Measurements from ENCODE around the gene DGKG.
A peak's percentile ranks its signal among the peaks of the same experiment; 100 is the strongest.

DNA sequence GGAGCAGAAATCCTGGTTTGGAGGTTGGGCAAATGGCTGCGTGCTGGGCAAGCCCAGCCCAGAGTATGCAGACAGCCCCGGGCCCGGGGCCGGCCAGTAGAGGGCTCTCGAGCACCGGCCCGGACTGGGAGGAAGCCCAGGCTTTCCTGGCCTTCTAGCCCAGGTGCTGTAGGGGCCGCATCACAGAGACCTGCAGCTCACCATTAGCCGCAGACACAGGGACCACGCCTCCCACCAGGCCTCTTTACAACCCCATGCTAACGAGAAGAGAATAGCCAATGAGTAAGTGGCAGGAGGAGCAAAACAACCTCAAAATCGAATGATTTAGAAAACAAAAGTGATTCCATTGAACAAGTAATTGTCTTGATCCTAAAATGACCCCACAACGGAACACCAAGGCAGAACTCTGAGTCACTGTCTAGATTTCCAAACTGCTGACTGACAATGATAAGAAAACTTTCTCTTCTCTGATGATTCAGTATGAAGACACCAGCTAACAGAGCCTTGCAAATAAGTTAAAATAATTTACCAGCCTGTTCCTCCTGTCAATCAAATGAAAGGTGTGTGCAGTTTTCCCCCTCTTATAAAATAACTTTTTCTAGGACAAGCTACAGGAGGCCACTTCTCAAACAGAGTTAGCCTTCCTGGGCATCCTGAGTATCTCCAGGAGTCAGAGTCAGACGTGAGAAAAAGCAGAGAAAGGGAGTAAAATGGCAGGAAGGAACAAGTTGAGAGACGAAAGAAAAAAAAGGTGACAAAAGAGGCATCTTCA is 102.2 kb downstream of the DGKG start:
- TF ChIP-seq, protein P1, sequence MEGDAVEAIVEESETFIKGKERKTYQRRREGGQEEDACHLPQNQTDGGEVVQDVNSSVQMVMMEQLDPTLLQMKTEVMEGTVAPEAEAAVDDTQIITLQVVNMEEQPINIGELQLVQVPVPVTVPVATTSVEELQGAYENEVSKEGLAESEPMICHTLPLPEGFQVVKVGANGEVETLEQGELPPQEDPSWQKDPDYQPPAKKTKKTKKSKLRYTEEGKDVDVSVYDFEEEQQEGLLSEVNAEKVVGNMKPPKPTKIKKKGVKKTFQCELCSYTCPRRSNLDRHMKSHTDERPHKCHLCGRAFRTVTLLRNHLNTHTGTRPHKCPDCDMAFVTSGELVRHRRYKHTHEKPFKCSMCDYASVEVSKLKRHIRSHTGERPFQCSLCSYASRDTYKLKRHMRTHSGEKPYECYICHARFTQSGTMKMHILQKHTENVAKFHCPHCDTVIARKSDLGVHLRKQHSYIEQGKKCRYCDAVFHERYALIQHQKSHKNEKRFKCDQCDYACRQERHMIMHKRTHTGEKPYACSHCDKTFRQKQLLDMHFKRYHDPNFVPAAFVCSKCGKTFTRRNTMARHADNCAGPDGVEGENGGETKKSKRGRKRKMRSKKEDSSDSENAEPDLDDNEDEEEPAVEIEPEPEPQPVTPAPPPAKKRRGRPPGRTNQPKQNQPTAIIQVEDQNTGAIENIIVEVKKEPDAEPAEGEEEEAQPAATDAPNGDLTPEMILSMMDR (optimal IDR thresholded peaks at IDR 0.05 in 1 of 3, IDR thresholded peaks at IDR 0.05 in 1 of 3, conservative IDR thresholded peaks at IDR 0.05 in 1 of 3; ENCODE audit: extremely low read depth in 1 of 3, insufficient read depth in 2 of 3, low read length in 3 of 3), result peak; percentile 49 to 77 (median 67)
- TF ChIP-seq EZH2 (IDR thresholded peaks at IDR 0.05; ENCODE audit: low read length), result no peak

Data from keratinocyte (primary cell).